Esophagus muscularis mucosa (tissue), 4 donors: ENCODE results near the gene SV2B. TPM values are rescaled to one million over a fixed set of nuclear protein-coding genes. Genes with fewer than 3 reads are reported as not detected.

Source experiments
- DNase-seq: peaks from one replicate; pipeline ENCODE4 v3.0.0-alpha.2; 2017; ENCODE audit errors: extremely low spot score
- H3K27ac ChIP-seq, 4 donors: fragments of 200-600 bp; sonication (generic); replicated peaks in 1 of 4; 1 replicate in 3 of 4; 2 replicates in 1 of 4; pipeline ENCODE4 v1.5.1; 2016 to 2019; ENCODE audit warnings: mild to moderate bottlenecking in 1 of 4
- H3K27me3 ChIP-seq, 4 donors: fragments of 200-600 bp; sonication (generic); one replicate each; pipeline versions ENCODE4 v1.5.1 to v1.6.0; 2016 to 2019
- H3K36me3 ChIP-seq, 4 donors: fragments of 200-600 bp; sonication (generic); one replicate each; pipeline ENCODE4 v1.5.1; 2016 to 2019
- H3K4me1 ChIP-seq, 4 donors: fragments of 200-600 bp; sonication (generic); one replicate each; pipeline ENCODE4 v1.5.1; 2016 to 2019
- H3K4me3 ChIP-seq, 4 donors: fragments of 200-600 bp; sonication (generic); 1 replicate in 2 of 4; 2 replicates in 2 of 4; pipeline ENCODE4 v1.5.1; 2016 to 2019; ENCODE audit warnings: mild to moderate bottlenecking in 4 of 4, moderate library complexity in 1 of 4
- H3K9me3 ChIP-seq, 4 donors: fragments of 200-600 bp; sonication (generic); 1 replicate in 3 of 4; 2 replicates in 1 of 4; pipeline ENCODE4 v1.5.1; 2016 to 2019
- EP300 ChIP-seq: sonication (generic); formaldehyde crosslinking; IDR thresholded peaks from one replicate; pipeline ENCODE4 v1.6.1; 2017; ENCODE audit warnings: antibody characterized with exemption
- POLR2A ChIP-seq: fragments of 450-650 bp; IDR thresholded peaks from one replicate; pipeline ENCODE4 v1.6.1; 2017; ENCODE audit warnings: antibody characterized with exemption, moderate library complexity, mild to moderate bottlenecking, low read depth
- POLR2AphosphoS5 ChIP-seq, 2 donors: sonication (generic); formaldehyde crosslinking; IDR thresholded peaks; one replicate each; pipeline ENCODE4 v1.6.1; 2017; ENCODE audit warnings: antibody characterized with exemption in 2 of 2
- WGBS: methylation state at CpG from one replicate; pipeline ENCODE4 v1.1.5; 2018; 5-methylcytosine and 5-hydroxymethylcytosine counted together
- intact Hi-C: fragments of 100-400 bp; cut with DNase I; formaldehyde crosslinking; loops from one replicate; pipeline ENCODE4 v1.15.1; 2023
- total RNA-seq, 4 donors: library from RNA; depleted of rRNA; stranded (reverse); fragments of >200 nt; gene quantifications; one replicate each; pipeline versions ENCODE4 v1.1.0 to v1.2.1, GENCODE V29; 2016
- TF ChIP-seq, protein P1 (sequence below), 3 experiments: fragments of 200-600 bp in 2 of 3; fragments of 450-650 bp in 1 of 3; sonication (generic) in 2 of 3; IDR thresholded peaks; one replicate each; pipeline ENCODE4 v1.5.1; 2017 to 2019; ENCODE audit warnings: antibody characterized with exemption in 3 of 3, mild to moderate bottlenecking in 2 of 3, moderate library complexity in 1 of 3

Gene SV2B
- total RNA-seq, 4 donors from 2014 or later, result 1.9 to 3.0 (median 2.1) TPM

DNA sequence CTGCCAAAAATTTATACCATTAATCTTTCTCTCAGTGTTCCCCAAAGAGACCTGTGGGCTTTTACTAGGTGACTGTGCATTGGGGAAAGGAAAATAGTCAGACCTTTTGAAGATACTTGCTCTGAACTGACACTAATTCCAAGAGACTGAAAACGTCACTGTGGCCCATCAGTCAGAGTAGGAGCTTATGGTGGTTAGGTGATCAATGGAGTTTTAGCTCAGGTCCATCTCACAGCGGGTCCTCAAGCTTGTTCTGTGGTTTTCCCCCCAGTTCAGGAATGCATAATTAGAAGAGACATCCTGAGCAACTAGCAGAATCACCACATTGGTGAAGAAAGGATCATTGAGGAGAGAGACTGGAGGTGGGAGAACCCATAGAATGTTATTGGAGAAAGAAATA is 134.7 kb downstream of the SV2B start:
- Histone ChIP-seq H3K27ac (no peak overlapping the region), H3K4me3 (no peak overlapping the region), H3K4me1 (peaks cover 0 to 3% (median 0%) of the 10 kb centered on the region in 4 donors), H3K9me3 (no peaks in the 10 kb centered on the region), H3K27me3 (peaks cover 0 to 9% (median 0%) of the 10 kb centered on the region in 4 donors), H3K36me3 (no peaks in the 10 kb centered on the region)
- 71% methylated on average over 2 of the region's 2 CpGs for WGBS
- no peak for TF ChIP-seq EP300
- TF ChIP-seq, protein P1, sequence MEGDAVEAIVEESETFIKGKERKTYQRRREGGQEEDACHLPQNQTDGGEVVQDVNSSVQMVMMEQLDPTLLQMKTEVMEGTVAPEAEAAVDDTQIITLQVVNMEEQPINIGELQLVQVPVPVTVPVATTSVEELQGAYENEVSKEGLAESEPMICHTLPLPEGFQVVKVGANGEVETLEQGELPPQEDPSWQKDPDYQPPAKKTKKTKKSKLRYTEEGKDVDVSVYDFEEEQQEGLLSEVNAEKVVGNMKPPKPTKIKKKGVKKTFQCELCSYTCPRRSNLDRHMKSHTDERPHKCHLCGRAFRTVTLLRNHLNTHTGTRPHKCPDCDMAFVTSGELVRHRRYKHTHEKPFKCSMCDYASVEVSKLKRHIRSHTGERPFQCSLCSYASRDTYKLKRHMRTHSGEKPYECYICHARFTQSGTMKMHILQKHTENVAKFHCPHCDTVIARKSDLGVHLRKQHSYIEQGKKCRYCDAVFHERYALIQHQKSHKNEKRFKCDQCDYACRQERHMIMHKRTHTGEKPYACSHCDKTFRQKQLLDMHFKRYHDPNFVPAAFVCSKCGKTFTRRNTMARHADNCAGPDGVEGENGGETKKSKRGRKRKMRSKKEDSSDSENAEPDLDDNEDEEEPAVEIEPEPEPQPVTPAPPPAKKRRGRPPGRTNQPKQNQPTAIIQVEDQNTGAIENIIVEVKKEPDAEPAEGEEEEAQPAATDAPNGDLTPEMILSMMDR (IDR thresholded peaks at IDR 0.05), result no peak
- TF ChIP-seq POLR2A, result no peak
- no peak for TF ChIP-seq POLR2AphosphoS5 (IDR thresholded peaks at IDR 0.05)
- intact Hi-C loops, result no loop called here
- DNase-seq, result no peak

DNA sequence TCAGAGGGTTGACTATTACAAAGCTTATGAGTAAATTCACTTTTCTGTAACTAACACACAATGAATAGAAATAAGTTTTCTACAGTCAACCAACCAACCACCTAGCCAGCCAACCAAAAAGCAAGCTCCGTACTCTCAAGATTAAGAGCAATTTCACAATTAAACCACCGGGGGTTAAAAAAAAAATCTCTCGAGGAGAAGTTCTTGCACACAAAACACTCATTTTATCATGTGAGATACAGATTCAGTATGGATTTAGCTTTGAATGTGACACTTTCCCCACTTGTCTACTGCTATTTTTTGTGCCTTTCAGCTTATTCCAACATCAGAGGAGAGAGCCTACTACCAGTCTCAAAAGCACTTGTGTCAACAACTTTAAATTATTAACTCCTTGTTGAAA is 135.3 kb downstream of the SV2B start:
- 69% methylated on average over 3 of the region's 3 CpGs for WGBS
- no peak for TF ChIP-seq POLR2AphosphoS5 (IDR thresholded peaks at IDR 0.05)
- TF ChIP-seq POLR2A, result no peak
- TF ChIP-seq, protein P1 (IDR thresholded peaks at IDR 0.05), result no peak
- no peak for TF ChIP-seq EP300
- Histone ChIP-seq H3K4me1 (peaks cover 0 to 3% (median 0%) of the 10 kb centered on the region in 4 donors), H3K9me3 (no peaks in the 10 kb centered on the region), H3K36me3 (no peaks in the 10 kb centered on the region), H3K27me3 (peaks cover 0 to 9% (median 0%) of the 10 kb centered on the region in 4 donors), H3K27ac (no peak overlapping the region), H3K4me3 (no peak overlapping the region)
- DNase-seq, result no peak
- intact Hi-C loops, result no loop called here

DNA sequence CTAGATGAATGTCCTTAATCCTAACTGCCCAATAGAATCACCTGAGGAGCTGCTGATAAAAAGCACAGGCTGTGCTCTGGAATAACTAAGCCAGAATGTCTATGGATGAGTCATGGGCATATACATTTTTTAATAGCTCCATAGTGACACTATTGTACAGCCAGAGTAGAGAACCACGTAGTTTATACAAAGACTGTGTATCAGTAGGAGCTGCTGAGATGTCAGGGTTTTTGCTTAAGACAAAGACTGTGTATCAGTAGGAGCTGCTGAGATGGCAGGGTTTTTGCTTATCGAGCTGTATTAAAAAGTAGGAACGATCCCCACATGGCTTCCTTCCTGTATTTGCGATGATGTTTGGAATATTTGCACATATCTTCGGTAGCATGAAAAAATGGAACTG is 137.4 kb downstream of the SV2B start:
- Histone ChIP-seq H3K27ac (no peak overlapping the region), H3K4me1 (peaks cover 0 to 3% (median 0%) of the 10 kb centered on the region in 4 donors), H3K9me3 (no peaks in the 10 kb centered on the region), H3K27me3 (peaks cover 0 to 9% (median 0%) of the 10 kb centered on the region in 4 donors), H3K4me3 (no peak overlapping the region), H3K36me3 (no peaks in the 10 kb centered on the region)
- TF ChIP-seq, protein P1 (IDR thresholded peaks at IDR 0.05), result no peak
- TF ChIP-seq POLR2A (no peak), POLR2AphosphoS5 (IDR thresholded peaks at IDR 0.05) (no peak), EP300 (no peak)
- WGBS, result 66% methylated on average over 5 of the region's 5 CpGs
- intact Hi-C loops, result no loop called here
- DNase-seq, result no peak

DNA sequence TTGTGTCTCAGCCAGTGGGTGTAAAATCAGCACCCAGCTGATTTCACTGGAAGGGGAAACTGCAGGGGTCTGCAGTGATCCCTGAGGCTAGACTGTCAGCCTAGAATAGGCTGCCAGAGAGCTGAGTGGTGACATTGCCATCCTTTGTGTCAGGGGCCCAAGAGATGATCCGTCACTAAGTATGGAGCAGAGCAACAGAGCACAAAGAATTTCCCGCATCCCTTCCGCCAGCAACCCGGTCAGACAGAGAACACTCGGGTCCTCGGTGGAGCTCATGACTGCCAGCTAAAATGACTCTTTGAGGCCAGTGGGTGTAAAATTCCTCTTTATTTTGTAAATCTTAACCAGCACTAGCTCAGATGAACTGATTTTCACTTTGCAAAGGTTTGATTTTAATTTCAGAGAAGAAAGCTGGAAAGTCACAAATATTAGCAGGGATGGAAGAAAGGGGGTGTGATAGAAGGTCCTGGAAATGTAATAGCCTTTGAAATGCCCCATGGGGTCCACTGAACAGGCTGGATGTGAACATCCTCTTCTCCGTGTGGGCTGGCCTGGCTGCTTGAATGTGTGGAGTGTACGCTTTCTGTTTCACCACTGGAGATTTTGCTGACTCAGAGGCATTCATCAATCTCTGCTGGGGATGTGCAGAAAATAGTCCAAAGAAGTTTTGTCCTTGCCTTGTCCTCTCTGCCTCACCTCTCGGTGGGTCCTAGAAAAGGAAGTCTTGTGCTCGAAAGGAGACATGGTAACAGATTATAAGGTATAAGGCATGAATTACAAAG is 138.8 kb downstream of the SV2B start:
- Histone ChIP-seq H3K27me3 (peaks cover 0 to 9% (median 0%) of the 10 kb centered on the region in 4 donors), H3K27ac (no peak overlapping the region), H3K4me3 (no peak overlapping the region), H3K9me3 (no peaks in the 10 kb centered on the region), H3K36me3 (no peaks in the 10 kb centered on the region), H3K4me1 (peaks cover 0 to 3% (median 0%) of the 10 kb centered on the region in 4 donors)
- TF ChIP-seq POLR2A (no peak), EP300 (no peak), POLR2AphosphoS5 (IDR thresholded peaks at IDR 0.05) (no peak)
- TF ChIP-seq, protein P1 (IDR thresholded peaks at IDR 0.05), result no peak
- DNase-seq, result no peak
- WGBS, result 75% methylated on average over 9 of the region's 10 CpGs
- intact Hi-C loops, result no loop called here
